Adipose tissue (tissue), 3 donors: ENCODE data around the gene KANSL1. TPM values are rescaled to one million over a fixed set of nuclear protein-coding genes. Genes with fewer than 3 reads are reported as not detected.

Source experiments
- H3K27ac ChIP-seq: one replicate; pipeline ENCODE4 v1.5.1; 2013; ENCODE audit warnings: low read depth, low read length
- WGBS, 3 donors: extraction: QIAGEN DNeasy Blood & Tissue Kit; methylation state at CpG; one replicate each; pipeline ENCODE4 v1.1.7; 2013; 5-methylcytosine and 5-hydroxymethylcytosine counted together
- polyA plus RNA-seq, 3 donors: library from polyadenylated mRNA; stranded (reverse); fragments of 200-250 nt; gene quantifications; one replicate each; pipeline ENCODE4 v1.2.3, GENCODE V29; 2013
- donor health status: healthy with polysubstance abuse.
- donor health status: Bipolar disorder and iron deficiency.
- donor health status: healthy.

The KANSL1 gene
- polyA plus RNA-seq, 3 donors = 11.4 to 15.2 (median 14.3) TPM

DNA sequence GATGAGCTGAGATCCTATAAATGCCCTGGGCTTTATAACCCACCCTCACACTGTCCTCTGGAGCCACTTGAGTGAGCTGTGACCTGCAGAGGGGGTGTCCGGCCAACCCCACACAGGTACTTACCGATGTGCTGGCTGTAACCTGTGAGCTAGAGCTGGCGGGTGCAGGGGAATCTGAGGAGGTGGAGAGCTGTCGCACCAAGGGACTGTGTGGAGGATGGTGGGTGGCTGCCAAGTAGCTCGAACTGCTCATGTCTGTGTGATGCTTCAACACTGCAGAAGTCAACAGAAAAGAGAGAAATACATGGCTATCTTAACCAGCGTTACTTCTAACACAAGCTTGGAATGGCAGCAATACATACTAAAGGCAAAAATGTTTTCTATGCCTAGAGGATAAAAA, 154.8 kb downstream of the KANSL1 start:
- no peak overlapping the region for H3K27ac ChIP-seq
- WGBS, 3 donors = 95 to 96% (median 96%) methylated on average over 6 of the region's 6 CpGs

DNA sequence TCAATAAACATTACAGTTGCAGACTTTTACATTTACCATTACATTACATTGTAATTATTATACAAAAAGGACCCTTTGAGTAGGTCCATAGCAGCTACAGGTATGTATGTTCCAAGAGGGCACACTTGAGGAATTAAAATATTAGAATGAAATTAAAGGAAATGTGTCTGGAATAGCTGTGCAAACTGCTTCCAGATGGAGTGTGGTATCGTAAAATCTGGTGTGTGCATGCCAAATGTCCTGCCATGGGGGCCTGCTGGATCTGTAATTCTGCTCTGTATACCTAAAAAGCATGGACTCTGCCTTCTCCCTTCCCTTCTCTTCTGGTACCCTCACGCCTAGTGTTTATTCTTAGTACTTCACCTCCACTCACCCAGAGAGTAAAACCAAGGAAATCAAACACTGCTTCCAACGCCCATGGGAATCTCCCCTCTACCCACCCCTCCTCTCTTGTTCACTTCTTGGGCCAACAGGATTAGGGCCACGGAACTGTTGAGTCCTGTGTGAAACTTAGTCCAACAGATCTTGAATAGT, 155.4 kb downstream of the KANSL1 start:
- no peak overlapping the region for H3K27ac ChIP-seq
- 63 to 85% (median 84%) methylated on average over 4 of the region's 4 CpGs for WGBS, 3 donors

DNA sequence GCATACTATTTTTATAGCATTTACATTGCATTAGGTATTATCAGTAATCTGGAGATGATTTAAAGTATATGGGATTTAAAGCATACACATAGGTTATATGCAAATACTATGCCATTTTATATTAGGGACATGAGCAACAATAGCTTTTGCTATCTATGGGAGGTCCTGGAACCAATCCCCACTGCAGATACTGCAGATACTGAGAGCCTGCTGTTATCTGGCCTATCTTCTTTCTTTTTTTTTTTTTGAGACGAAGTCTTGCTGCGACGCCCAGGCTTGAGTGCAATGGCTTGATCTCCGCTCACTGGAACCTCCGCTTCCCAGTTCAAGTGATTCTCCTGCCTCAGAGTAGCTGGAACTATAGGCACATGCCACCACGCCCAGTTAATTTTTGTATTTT, 156.7 kb downstream of the KANSL1 start:
- no peak overlapping the region for H3K27ac ChIP-seq
- WGBS, 3 donors = 93 to 97% (median 95%) methylated on average over 6 of the region's 6 CpGs

DNA sequence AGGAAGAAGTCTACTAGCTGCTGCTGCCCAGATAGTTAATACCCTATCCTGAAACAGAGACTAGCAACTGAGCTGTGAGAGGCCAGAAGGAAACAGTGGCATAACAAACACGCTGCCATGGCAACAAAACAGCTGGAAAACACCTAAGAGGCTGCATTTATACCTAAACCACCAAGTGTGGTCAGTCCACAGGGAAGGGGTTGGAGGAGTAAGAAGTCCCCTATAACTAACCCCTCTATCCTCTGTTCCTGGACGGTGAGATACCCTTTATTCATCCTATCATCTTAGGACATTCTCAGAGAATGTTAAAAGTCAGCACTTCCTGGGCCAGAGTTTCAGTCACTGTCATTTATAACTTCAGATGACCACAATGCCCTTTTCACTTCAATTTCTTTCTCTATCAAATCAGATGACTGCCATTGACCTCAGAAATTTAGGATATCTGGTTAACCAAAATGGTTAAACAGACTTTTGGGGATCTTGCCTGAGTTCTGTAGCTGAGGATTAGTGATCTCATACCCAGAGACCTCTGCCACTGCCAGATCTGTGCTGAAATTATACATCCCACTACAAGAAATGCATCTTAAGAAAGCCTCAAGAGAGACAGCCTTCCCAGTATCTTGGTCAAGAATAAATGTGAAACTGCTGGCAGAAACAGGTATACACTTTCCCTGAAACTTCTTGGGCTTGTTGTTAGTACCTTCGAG, 158.0 kb downstream of the KANSL1 start:
- H3K27ac ChIP-seq = no peak overlapping the region
- WGBS, 3 donors = 65 to 88% (median 87%) methylated on average over 3 of the region's 3 CpGs

DNA sequence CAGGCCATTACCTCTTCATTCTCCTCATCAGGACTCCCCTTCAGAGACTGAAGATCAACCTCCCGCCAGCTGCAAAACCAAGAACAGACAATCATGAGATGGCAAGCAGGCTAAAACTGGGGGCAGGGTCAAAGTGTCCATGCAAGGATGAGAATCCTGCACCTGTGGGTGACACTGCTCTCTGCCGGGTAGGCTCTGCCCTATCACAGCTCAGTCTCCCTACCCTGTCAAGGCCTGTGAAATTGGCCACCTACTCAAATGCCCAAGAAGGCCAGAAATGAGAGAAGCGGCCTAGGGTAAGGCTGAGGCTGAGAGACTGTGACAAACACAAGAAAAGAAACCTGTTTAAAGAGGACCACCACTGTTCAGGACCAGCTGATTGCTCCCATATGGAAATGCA, 159.8 kb downstream of the KANSL1 start:
- H3K27ac ChIP-seq = no peak overlapping the region
- WGBS, 3 donors = 47 to 98% (median 93%) methylated on average over 3 of the region's 3 CpGs

DNA sequence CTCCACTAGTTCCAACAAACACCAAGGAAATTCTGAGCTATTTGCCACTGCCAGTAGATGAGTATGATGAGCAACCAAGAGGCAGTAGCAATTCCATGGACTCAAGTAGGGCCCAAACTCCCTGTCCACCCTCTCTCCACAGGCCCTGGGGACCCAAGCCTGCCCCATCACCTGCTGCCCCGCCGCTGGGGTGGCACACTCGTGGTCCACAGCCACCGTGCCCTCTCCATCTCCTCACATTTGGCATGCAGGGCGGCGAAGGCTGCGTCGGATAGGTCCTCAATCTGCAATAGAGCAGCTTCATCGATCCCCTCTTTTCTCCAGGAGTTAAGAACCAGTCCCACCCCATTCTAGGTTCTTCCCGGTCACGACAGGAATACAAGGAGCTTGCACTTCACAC, 160.3 kb downstream of the KANSL1 start:
- 92 to 96% (median 95%) methylated on average over 11 of the region's 11 CpGs for WGBS, 3 donors
- H3K27ac ChIP-seq = no peak overlapping the region

DNA sequence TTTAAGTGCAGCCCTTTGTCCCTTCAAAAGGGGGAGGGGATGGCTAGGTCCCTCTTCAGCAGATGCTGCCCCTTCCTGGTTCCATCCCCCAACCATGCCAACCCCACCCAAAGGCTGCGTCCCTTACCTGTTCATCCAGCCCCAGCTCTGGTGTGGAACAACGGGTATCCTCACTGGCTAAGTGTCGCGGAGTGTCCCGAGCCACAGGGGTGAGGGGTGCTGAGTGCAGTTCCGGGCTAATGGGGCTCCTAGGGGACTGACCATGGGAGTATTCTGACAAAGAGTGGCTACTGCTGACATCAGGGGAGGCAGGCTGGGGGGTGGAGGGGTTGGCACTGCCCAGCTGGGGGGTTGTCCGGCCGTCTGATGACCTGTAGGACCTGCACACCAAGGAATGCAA, 161.3 kb downstream of the KANSL1 start:
- H3K27ac ChIP-seq = no peak overlapping the region
- WGBS, 3 donors = 80 to 91% (median 85%) methylated on average over 8 of the region's 8 CpGs

DNA sequence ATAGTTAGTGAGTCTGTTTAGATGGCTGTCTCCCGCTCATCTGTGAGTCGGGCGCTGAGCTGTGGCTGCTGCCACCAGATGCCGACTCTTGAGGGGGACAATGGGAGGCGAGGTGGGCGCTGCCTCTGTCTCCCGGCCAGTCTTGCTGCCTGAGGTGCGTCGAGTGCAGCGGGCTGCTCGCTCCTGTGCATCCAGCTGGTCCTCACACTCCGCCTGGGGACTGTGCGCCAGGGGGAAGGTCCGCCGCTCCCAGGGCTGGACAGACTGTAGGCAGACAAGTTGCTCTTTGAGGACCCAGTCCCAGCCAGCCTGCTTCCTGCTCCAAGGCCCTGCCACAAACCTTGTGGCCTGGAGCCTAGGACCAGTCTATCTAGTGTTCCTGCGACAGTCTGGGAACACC, 161.8 kb downstream of the KANSL1 start:
- 93 to 94% (median 94%) methylated on average over 16 of the region's 16 CpGs for WGBS, 3 donors

DNA sequence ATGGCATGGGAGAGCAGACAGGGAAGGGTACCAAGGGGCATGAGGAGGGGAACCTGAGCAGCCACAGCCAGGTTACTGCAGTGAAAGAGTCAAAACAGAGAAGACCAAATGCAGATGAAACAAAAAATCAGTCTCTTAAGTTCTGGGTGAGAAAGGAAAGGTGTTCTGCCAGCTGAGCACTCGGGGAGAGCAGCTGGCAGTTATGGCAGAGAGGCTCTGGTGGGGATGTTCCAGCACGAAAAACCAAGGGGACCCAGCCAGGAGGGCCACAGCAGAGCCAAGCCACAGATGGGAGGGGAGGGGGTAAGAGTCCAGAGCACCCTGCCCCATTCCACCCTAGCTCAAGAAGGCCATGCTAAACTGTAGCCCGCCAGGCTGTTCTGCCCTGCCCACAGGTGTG, 162.5 kb downstream of the KANSL1 start:
- WGBS, 3 donors = 59 to 88% (median 83%) methylated on average over 3 of the region's 3 CpGs

More for the DNA sequence above, 161.8 kb downstream of the KANSL1 start:
- H3K27ac ChIP-seq = no peak overlapping the region

DNA sequence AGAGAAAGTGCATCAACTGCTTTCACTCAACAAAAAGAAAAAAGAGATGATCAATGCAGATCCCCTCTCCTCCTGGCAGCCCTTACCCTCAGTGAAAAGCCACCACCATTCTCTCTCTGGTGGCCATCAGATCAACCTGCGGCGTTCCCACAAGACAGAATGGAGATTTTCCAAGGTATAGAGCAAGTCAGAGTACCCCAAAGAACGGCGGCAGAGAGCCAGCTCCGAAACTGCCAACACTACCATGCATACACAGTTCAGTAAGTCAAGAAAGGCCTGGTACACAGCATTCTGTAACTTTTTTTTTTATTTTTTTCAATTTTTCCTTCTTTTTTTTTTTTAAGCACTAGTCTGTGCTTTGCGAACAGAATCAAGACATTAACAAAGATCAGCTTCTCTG, 163.6 kb downstream of the KANSL1 start:
- H3K27ac ChIP-seq = no peak overlapping the region
- 52 to 95% (median 94%) methylated on average over 6 of the region's 6 CpGs for WGBS, 3 donors

More for the DNA sequence above, 162.5 kb downstream of the KANSL1 start:
- H3K27ac ChIP-seq = no peak overlapping the region

DNA sequence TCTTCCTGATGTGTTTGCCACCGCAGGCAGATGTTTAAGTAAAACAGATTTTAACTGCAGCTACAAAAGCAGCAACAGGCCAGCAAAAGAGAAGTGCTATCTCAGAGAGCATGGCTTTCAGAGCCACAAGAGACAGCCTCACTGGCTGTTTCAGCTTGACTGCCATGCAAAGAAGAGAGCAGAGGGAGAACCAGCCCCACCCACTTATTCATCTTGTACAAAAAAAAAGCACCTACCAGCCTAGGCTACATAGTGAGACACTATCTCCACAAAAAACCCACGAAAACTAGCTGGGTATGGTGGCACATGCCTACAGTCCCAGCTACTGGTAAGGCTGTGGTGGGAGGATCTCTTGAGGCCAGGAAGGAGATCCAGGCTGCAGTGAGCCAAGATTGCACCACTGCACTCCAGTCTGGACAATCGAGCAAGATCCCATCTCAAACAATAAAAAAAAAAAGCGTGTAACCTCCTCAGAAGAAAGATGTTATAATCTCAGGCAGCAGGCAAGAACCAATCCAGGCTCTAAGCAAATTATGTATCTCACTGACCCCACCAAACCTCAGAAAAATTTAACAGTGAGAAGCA, 164.2 kb downstream of the KANSL1 start:
- H3K27ac ChIP-seq = no peak overlapping the region
- 49 to 77% (median 77%) methylated on average over 4 of the region's 4 CpGs for WGBS, 3 donors

DNA sequence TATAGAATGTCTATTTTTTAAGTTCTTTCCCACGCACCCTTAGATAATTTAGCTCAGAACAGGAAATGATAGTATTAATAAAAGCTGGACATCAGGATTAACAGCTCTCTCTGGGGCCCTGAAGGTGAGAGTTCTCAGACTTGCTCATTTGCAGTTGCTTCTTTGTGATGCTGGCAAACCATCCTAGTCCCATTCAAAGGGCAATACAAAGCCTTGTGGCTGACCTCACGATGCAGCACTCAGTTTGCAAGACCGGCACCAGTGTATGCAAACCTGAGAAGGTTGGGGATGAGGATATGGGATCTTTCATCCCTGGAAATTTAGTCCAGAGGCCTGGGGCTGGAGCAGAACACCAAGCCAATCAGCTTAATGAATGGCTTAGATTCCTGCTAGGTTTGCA, 164.9 kb downstream of the KANSL1 start:
- H3K27ac ChIP-seq = no peak overlapping the region
- WGBS, 3 donors = 66 to 89% (median 88%) methylated on average over 3 of the region's 3 CpGs

DNA sequence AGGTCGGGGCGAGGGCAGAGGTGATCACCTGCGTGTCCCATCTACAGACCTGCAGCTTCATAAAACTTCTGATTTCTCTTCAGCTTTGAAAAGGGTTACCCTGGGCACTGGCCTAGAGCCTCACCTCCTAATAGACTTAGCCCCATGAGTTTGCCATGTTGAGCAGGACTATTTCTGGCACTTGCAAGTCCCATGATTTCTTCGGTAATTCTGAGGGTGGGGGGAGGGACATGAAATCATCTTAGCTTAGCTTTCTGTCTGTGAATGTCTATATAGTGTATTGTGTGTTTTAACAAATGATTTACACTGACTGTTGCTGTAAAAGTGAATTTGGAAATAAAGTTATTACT, 165.3 kb downstream of the KANSL1 start:
- 38 to 82% (median 79%) methylated on average over 4 of the region's 4 CpGs for WGBS, 3 donors
- no peak overlapping the region for H3K27ac ChIP-seq

DNA sequence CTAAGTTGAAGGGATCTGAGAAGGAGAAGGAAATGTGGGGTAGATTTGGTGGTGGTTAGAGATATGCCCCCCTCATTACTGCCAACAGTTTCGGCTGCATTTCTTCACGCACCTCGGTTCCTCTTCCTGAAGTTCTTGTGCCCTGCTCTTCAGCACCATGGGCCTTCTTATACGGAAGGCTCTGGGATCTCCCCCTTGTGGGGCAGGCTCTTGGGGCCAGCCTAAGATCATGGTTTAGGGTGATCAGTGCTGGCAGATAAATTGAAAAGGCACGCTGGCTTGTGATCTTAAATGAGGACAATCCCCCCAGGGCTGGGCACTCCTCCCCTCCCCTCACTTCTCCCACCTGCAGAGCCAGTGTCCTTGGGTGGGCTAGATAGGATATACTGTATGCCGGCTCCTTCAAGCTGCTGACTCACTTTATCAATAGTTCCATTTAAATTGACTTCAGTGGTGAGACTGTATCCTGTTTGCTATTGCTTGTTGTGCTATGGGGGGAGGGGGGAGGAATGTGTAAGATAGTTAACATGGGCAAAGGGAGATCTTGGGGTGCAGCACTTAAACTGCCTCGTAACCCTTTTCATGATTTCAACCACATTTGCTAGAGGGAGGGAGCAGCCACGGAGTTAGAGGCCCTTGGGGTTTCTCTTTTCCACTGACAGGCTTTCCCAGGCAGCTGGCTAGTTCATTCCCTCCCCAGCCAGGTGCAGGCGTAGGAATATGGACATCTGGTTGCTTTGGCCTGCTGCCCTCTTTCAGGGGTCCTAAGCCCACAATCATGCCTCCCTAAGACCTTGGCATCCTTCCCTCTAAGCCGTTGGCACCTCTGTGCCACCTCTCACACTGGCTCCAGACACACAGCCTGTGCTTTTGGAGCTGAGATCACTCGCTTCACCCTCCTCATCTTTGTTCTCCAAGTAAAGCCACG, 165.9 kb downstream of the KANSL1 start:
- H3K27ac ChIP-seq = no peak overlapping the region
- 39 to 61% (median 57%) methylated on average over 12 of the region's 12 CpGs for WGBS, 3 donors

DNA sequence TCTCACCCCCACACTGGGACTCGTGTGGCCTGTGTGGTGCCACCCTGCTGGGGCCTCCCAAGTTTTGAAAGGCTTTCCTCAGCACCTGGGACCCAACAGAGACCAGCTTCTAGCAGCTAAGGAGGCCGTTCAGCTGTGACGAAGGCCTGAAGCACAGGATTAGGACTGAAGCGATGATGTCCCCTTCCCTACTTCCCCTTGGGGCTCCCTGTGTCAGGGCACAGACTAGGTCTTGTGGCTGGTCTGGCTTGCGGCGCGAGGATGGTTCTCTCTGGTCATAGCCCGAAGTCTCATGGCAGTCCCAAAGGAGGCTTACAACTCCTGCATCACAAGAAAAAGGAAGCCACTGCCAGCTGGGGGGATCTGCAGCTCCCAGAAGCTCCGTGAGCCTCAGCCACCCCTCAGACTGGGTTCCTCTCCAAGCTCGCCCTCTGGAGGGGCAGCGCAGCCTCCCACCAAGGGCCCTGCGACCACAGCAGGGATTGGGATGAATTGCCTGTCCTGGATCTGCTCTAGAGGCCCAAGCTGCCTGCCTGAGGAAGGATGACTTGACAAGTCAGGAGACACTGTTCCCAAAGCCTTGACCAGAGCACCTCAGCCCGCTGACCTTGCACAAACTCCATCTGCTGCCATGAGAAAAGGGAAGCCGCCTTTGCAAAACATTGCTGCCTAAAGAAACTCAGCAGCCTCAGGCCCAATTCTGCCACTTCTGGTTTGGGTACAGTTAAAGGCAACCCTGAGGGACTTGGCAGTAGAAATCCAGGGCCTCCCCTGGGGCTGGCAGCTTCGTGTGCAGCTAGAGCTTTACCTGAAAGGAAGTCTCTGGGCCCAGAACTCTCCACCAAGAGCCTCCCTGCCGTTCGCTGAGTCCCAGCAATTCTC, 166.8 kb downstream of the KANSL1 start:
- WGBS, 3 donors = 53 to 75% (median 61%) methylated on average over 17 of the region's 17 CpGs
- no peak overlapping the region for H3K27ac ChIP-seq

DNA sequence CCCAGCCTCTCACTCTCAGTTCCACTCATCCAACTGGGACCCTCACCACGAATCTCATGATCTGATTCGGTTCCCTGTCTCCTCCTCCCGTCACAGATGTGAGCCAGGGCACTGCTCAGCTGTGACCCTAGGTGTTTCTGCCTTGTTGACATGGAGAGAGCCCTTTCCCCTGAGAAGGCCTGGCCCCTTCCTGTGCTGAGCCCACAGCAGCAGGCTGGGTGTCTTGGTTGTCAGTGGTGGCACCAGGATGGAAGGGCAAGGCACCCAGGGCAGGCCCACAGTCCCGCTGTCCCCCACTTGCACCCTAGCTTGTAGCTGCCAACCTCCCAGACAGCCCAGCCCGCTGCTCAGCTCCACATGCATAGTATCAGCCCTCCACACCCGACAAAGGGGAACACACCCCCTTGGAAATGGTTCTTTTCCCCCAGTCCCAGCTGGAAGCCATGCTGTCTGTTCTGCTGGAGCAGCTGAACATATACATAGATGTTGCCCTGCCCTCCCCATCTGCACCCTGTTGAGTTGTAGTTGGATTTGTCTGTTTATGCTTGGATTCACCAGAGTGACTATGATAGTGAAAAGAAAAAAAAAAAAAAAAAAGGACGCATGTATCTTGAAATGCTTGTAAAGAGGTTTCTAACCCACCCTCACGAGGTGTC, 167.6 kb downstream of the KANSL1 start:
- 79 to 86% (median 83%) methylated on average over 7 to 8 of the region's 8 CpGs for WGBS, 3 donors
- no peak overlapping the region for H3K27ac ChIP-seq

DNA sequence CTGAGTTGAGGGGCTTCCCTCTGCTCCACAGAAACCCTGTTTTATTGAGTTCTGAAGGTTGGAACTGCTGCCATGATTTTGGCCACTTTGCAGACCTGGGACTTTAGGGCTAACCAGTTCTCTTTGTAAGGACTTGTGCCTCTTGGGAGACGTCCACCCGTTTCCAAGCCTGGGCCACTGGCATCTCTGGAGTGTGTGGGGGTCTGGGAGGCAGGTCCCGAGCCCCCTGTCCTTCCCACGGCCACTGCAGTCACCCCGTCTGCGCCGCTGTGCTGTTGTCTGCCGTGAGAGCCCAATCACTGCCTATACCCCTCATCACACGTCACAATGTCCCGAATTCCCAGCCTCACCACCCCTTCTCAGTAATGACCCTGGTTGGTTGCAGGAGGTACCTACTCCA, 168.2 kb downstream of the KANSL1 start:
- H3K27ac ChIP-seq = no peak overlapping the region
- 76 to 88% (median 88%) methylated on average over 10 of the region's 10 CpGs for WGBS, 3 donors

DNA sequence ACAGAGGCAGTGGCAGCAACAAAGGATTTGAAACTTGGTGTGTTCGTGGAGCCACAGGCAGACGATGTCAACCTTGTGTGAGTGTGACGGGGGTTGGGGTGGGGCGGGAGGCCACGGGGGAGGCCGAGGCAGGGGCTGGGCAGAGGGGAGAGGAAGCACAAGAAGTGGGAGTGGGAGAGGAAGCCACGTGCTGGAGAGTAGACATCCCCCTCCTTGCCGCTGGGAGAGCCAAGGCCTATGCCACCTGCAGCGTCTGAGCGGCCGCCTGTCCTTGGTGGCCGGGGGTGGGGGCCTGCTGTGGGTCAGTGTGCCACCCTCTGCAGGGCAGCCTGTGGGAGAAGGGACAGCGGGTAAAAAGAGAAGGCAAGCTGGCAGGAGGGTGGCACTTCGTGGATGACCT, 168.6 kb downstream of the KANSL1 start:
- WGBS, 3 donors = 37 to 80% (median 78%) methylated on average over 14 of the region's 14 CpGs
- H3K27ac ChIP-seq = no peak overlapping the region
